ENCODE data around the gene PSMG2.

PSMG2 gene

DNA sequence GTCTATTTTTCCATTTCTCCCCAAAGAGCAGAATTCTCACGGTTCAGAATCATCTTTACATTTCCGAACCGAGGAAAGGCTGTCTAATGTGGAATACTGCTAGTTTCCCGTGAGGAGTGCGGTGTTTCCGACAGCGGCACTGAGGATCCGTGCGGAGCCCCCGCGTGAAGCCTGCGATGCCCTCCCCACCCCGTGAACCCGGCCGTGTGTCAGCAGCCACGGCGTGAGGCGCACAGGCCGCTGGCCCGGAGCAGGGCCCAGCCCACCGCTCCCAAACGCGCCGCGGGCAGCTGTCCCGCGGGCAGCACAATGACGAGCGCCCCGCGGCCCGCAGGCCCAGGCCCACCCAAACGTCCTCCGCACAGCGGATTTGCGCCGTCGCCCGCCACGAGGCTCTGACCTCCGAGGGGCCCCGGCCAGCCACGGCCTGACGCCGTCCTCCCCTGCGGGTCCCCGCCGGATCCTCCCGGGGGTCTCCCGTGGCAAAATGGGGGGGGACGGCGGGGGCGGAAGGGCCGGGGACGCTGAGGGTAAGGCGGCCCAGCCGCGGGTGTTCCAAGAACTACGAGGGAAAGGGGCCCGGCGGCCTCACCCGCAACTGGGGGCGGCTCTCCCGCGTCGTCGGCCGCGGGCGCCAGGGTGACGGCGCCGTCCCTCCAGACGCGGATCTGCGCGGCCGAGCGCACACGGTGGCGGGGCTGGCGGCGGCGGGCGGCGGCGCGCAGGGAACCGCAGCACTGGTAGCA lies 45.7 kb upstream of the PSMG2 start:
- Histone ChIP-seq H3K4me3 (ENCODE audit: low read length) (peak overlapping the region; percentile 68), H3K36me3 (ENCODE audit: control insufficient read depth, low read length) (no peaks in the 10 kb centered on the region), H3K79me2 (ENCODE audit: control insufficient read depth, low read length) (no peaks in the 10 kb centered on the region), H3K9me3 (ENCODE audit: control insufficient read depth, insufficient read depth, low read length) (no peaks in the 10 kb centered on the region), H3K9me2 (replicated peaks; ENCODE audit: control insufficient read depth, low read length) (no peaks in the 10 kb centered on the region), H4K20me1 (ENCODE audit: control insufficient read depth, insufficient read depth, low read depth, low read length) (peaks cover 3% of the 10 kb centered on the region; the same call in 1 of the 2 replicates), H3K4me2 (ENCODE audit: low read length) (peak overlapping the region; percentile 53), H3K27ac (ENCODE audit: low read depth, low read length) (no peak overlapping the region), H3K27me3 (ENCODE audit: control insufficient read depth, low read length) (peaks cover 41% of the 10 kb centered on the region), H3K4me1 (ENCODE audit: control insufficient read depth, low read length) (no peaks in the 10 kb centered on the region; the same call in none of the 2 replicates), H3F3A (ENCODE audit: control insufficient read depth, insufficient read depth) (peaks cover 10% of the 10 kb centered on the region; the same call in 1 of the 2 replicates)
- TF ChIP-seq, protein P1, sequence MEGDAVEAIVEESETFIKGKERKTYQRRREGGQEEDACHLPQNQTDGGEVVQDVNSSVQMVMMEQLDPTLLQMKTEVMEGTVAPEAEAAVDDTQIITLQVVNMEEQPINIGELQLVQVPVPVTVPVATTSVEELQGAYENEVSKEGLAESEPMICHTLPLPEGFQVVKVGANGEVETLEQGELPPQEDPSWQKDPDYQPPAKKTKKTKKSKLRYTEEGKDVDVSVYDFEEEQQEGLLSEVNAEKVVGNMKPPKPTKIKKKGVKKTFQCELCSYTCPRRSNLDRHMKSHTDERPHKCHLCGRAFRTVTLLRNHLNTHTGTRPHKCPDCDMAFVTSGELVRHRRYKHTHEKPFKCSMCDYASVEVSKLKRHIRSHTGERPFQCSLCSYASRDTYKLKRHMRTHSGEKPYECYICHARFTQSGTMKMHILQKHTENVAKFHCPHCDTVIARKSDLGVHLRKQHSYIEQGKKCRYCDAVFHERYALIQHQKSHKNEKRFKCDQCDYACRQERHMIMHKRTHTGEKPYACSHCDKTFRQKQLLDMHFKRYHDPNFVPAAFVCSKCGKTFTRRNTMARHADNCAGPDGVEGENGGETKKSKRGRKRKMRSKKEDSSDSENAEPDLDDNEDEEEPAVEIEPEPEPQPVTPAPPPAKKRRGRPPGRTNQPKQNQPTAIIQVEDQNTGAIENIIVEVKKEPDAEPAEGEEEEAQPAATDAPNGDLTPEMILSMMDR (IDR thresholded peaks at IDR 0.05; ENCODE audit: low read depth, low read length, poor library complexity, severe bottlenecking) = no peak
- TF ChIP-seq EZH2phosphoT487 (IDR thresholded peaks at IDR 0.05; ENCODE audit: borderline replicate concordance, low read length) = no peak; the same call in none of the 2 replicates

DNA sequence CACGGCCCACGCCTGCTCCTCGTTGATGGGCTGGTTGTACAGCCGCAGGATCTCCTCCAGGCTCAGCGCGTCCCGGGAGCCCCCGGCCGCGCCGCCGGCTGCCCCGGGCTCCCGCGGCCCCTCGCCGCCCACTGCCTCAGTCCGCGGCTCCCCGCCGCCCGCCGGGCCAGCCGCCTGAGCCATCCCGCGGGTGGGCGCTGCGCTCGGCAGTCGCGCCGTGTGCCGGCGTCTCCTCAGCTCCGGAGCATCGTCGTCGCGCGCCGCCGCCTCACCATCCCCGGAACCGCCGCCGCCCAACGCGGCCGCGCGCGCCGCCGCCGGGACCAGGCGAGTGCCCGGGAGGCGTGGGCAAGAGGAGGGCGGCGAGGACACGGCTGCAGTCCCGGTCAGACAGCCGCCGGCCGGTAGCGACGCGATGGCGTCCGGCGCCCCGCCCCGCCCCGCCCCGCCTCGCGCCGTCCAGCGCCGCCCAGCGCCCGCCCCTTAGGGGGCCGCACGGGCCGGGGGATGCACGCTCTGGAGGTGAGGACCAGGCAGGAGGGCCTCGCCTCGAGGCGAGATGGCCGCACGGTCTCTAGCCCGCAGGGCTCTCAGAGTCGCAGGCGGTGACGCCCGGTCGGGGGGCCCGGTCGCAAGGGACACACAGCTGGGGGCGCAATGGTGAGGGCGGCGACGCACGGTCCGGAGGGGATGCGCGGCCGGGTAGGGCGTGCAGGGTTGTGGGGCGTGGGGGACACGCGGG lies 45.0 kb upstream of the PSMG2 start, which contains the start of gene SPIRE1:
Gene SPIRE1 (minus strand): TSS at position 424 of the 742 bp plus-strand sequence. CDS start 241 bp downstream, at position 183.
- Histone ChIP-seq H3K27me3 (ENCODE audit: control insufficient read depth, low read length) (peaks cover 35% of the 10 kb centered on the region), H3K27ac (ENCODE audit: low read depth, low read length) (no peak within 1 kb of the TSS)
- TF ChIP-seq, protein P1 (IDR thresholded peaks at IDR 0.05; ENCODE audit: low read depth, low read length, poor library complexity, severe bottlenecking) = no peak
- TF ChIP-seq EZH2phosphoT487 (IDR thresholded peaks at IDR 0.05; ENCODE audit: borderline replicate concordance, low read length) = no peak

GRCh38 chr18:12658426-12659138 lies 44.3 kb upstream of the PSMG2 start:
- Histone ChIP-seq H3K27me3 (ENCODE audit: control insufficient read depth, low read length) (peaks cover 31% of the 10 kb centered on the region), H3K4me2 (ENCODE audit: low read length) (peak overlapping the region; percentile 53), H3K4me3 (ENCODE audit: low read length) (peak overlapping the region; percentile 68), H3K36me3 (ENCODE audit: control insufficient read depth, low read length) (no peaks in the 10 kb centered on the region), H4K20me1 (ENCODE audit: control insufficient read depth, insufficient read depth, low read depth, low read length) (no peaks in the 10 kb centered on the region), H3K4me1 (ENCODE audit: control insufficient read depth, low read length) (no peaks in the 10 kb centered on the region; the same call in none of the 2 replicates), H3K27ac (ENCODE audit: low read depth, low read length) (no peak overlapping the region), H3K9me2 (replicated peaks; ENCODE audit: control insufficient read depth, low read length) (no peaks in the 10 kb centered on the region), H3K9me3 (ENCODE audit: control insufficient read depth, insufficient read depth, low read length) (no peaks in the 10 kb centered on the region), H3K79me2 (ENCODE audit: control insufficient read depth, low read length) (no peaks in the 10 kb centered on the region), H3F3A (ENCODE audit: control insufficient read depth, insufficient read depth) (peaks cover 10% of the 10 kb centered on the region; the same call in 1 of the 2 replicates)
- TF ChIP-seq, protein P1 (IDR thresholded peaks at IDR 0.05; ENCODE audit: low read depth, low read length, poor library complexity, severe bottlenecking) = no peak
- TF ChIP-seq EZH2phosphoT487 (IDR thresholded peaks at IDR 0.05; ENCODE audit: borderline replicate concordance, low read length) = peak; percentile 59; the same call in 1 of the 2 replicates

More for the DNA sequence above, 45.0 kb upstream of the PSMG2 start, which contains the start of gene SPIRE1:
- Histone ChIP-seq H4K20me1 (ENCODE audit: control insufficient read depth, insufficient read depth, low read depth, low read length) (peaks cover 1% of the 10 kb centered on the region; the same call in 1 of the 2 replicates), H3K36me3 (ENCODE audit: control insufficient read depth, low read length) (no peaks in the 10 kb centered on the region), H3K9me2 (replicated peaks; ENCODE audit: control insufficient read depth, low read length) (no peaks in the 10 kb centered on the region), H3K9me3 (ENCODE audit: control insufficient read depth, insufficient read depth, low read length) (no peaks in the 10 kb centered on the region), H3K4me1 (ENCODE audit: control insufficient read depth, low read length) (no peaks in the 10 kb centered on the region; the same call in none of the 2 replicates), H3F3A (ENCODE audit: control insufficient read depth, insufficient read depth) (peaks cover 10% of the 10 kb centered on the region; the same call in 1 of the 2 replicates), H3K4me3 (ENCODE audit: low read length) (peak within 1 kb of the TSS; percentile 68), H3K4me2 (ENCODE audit: low read length) (peak within 1 kb of the TSS; percentile 53), H3K79me2 (ENCODE audit: control insufficient read depth, low read length) (no peaks in the 10 kb centered on the region)

Data from DOHH2 (cell line).